22Rv1 (cell line): ENCODE measurements around the gene KLHL34.

ENCODE experiments used
- H3K27ac ChIP-seq: fragments of 450-650 bp; 2 replicates; pipeline ENCODE4 v1.5.1; 2017
- CTCF ChIP-seq: fragments of 450-650 bp; IDR thresholded peaks from 2 replicates; pipeline ENCODE4 v1.5.1; 2017; ENCODE audit warnings: mild to moderate bottlenecking
- ZFX ChIP-seq: fragments of 450-650 bp; IDR thresholded peaks from 2 replicates; pipeline ENCODE4 v1.6.1; 2017; ENCODE audit warnings: antibody characterized with exemption, borderline replicate concordance

Gene KLHL34

GRCh38 chrX:21655901-21656586 is 2.1 kb downstream of the KLHL34 start:
- TF ChIP-seq CTCF (no peak), ZFX (no peak)

GRCh38 chrX:21645886-21646285 is 12.2 kb downstream of the KLHL34 start:
- no peak for TF ChIP-seq ZFX
- H3K27ac ChIP-seq, result no peak overlapping the region

More at GRCh38 chrX:21655901-21656586, 2.1 kb downstream of the KLHL34 start:
- H3K27ac ChIP-seq, result no peak overlapping the region

GRCh38 chrX:21645431-21645830 is 12.7 kb downstream of the KLHL34 start:
- TF ChIP-seq ZFX (no peak), CTCF (no peak)

GRCh38 chrX:21639775-21640174 is 18.4 kb downstream of the KLHL34 start:
- TF ChIP-seq ZFX (no peak), CTCF (no peak)
- no peak overlapping the region for H3K27ac ChIP-seq

More at GRCh38 chrX:21645431-21645830, 12.7 kb downstream of the KLHL34 start:
- no peak overlapping the region for H3K27ac ChIP-seq

- no peak for TF ChIP-seq CTCF
- TF ChIP-seq ZFX, result no peak
- H3K27ac ChIP-seq, result no peak overlapping the region
Measured at GRCh38 chrX:21638311-21638710, 19.8 kb downstream of the KLHL34 start.

- TF ChIP-seq CTCF (no peak), ZFX (no peak)
- H3K27ac ChIP-seq, result no peak overlapping the region
Measured at GRCh38 chrX:21632027-21632426, 26.1 kb downstream of the KLHL34 start.

GRCh38 chrX:21623778-21624501 is 34.2 kb downstream of the KLHL34 start:
- TF ChIP-seq CTCF (no peak), ZFX (no peak)
- no peak overlapping the region for H3K27ac ChIP-seq
